Measurements from ENCODE around the gene ACER1.

The ACER1 gene

GRCh38 chr19:6260912-6261650 lies 72.3 kb downstream of the ACER1 start:
- FAIRE-seq: no peak
- no peak for DNase-seq (ENCODE audit: insufficient read length, low spot score)
- TF ChIP-seq POLR2A (IDR thresholded peaks at IDR 0.05; ENCODE audit: low read depth, low read length): no peak

- DNase-seq (ENCODE audit: insufficient read length, low spot score): no peak
- no peak for TF ChIP-seq POLR2A (IDR thresholded peaks at IDR 0.05; ENCODE audit: low read depth, low read length)
- FAIRE-seq: no peak
Observed at GRCh38 chr19:6260376-6260775, 73.0 kb downstream of the ACER1 start.

GRCh38 chr19:6259312-6259861 lies 74.0 kb downstream of the ACER1 start:
- DNase-seq (ENCODE audit: insufficient read length, low spot score) (no peak), FAIRE-seq (no peak)
- no peak for TF ChIP-seq POLR2A (IDR thresholded peaks at IDR 0.05; ENCODE audit: low read depth, low read length)

- FAIRE-seq (no peak), DNase-seq (ENCODE audit: insufficient read length, low spot score) (no peak)
- no peak for TF ChIP-seq POLR2A (IDR thresholded peaks at IDR 0.05; ENCODE audit: low read depth, low read length)
Observed at GRCh38 chr19:6258812-6259311, 74.5 kb downstream of the ACER1 start.

Measured in H54 (cell line).